GM12892 (cell line): Measurements from ENCODE around the gene CACNA2D1.

Source experiments
- POLR2A ChIP-seq: IDR thresholded peaks from 2 replicates; pipeline ENCODE4 v1.6.1; 2011; ENCODE audit warnings: low read depth, low read length, control low read depth
- POLR2AphosphoS5 ChIP-seq: IDR thresholded peaks from 2 replicates; pipeline ENCODE4 v1.6.1; 2011; ENCODE audit warnings: low read depth, low read length, control low read depth
- TAF1 ChIP-seq: IDR thresholded peaks from 2 replicates; pipeline ENCODE4 v1.6.1; 2011; ENCODE audit warnings: low read depth, mild to moderate bottlenecking, control low read depth, low read length, borderline replicate concordance

GRCh38 chr7:82204694-82205093 is 238.9 kb downstream of the CACNA2D1 start:
- no peak for TF ChIP-seq POLR2AphosphoS5
- no peak for TF ChIP-seq POLR2A
- no peak for TF ChIP-seq TAF1
